ENCODE data around the gene WNT9B.

Gene WNT9B

DNA sequence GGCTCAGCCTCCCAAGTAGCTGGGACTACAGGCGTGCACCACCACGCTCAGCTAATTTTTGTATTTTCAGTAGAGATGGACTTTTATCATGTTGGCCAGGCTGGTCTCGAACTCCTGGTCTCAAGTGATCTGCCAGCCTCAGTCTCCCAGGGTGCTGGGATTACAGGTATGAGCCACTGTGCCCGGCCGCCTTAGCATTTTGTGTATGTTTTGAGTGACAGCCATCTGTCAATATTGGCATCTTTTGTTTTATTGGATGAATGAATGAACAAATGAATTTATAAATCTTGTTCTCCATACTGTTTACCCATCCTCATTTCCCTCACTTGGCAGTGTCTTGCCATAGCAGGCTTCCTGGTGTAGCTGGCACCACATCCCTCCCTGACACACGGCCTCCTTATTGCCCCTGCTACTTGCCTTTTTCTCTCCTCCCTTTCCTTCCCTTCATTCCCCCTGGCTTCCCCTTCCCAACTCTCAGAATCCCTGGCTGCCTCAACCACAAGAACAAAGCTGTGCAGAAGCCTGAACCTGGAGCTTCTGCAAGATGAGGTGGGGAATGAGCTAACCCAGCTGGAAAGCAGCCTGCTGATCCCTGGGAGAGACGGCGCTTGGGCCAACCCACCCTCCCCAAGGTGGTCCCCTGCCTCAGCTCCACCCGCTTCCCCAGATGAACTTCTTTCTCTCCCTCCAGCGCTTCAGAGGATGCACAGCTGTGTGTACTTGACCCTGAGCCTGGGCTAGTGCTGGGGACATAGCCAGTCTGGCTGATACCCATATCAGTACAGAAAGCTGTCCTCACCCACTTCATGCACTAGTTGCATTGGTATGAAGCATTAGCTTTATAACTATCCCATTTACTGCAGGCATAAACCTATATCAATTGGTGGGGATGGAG is 34.3 kb downstream of the WNT9B start:
- no peak for DNase-seq

DNA sequence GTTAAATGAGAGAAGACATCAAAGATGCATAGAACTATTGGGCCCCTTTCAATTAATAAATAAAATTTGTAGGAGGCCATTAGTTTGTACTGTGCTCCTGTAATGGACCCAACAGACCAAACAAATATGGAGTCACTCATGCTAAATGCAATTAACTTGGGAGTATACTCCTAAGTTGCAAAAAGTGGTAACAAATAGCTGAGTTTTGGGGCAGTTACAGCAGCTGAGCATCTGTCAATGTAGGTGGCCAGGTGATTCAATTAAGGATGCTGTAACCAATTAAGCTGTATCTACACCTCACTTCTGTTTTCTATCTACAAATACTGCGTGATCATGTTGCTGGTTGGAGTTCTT is 34.9 kb downstream of the WNT9B start:
- DNase-seq: no peak

DNA sequence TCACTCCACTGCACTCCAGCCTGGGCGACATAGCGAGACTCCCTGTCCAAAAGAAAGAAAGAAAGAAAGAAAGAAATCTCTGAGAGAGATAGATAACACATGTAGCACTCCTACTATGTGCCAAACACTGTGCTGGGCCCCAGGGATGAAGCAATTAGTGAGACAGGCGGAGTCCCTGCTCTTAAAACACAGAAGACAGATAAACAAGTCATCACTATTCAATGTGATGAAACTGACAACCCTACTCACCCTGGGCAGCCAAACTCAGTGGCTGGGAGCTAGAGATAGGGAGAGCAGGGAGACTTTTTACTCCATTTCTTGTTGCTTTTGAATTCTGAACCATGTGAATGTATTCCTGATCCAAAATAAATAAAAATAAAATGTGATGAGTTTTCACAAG is 36.3 kb downstream of the WNT9B start:
- no peak for DNase-seq

DNA sequence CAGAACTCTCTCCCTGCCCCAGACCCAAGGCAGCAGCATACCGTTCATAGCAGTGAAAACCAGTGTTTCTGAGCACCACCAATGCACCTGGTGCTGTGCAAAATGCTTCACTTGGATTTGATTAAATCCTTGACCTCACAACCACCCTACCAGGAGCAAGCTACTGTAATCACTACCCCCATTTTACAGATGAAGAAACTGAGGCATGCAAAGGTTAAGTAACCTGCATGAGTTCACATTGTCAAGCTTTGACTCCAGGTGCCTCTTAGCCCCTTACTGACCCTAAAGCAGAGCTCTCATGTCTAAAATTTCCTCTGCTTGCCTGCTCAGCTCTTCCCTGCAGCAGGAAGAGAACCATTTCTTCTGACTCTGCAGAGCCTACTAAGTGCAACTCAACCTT is 37.3 kb downstream of the WNT9B start:
- DNase-seq: no peak

DNA sequence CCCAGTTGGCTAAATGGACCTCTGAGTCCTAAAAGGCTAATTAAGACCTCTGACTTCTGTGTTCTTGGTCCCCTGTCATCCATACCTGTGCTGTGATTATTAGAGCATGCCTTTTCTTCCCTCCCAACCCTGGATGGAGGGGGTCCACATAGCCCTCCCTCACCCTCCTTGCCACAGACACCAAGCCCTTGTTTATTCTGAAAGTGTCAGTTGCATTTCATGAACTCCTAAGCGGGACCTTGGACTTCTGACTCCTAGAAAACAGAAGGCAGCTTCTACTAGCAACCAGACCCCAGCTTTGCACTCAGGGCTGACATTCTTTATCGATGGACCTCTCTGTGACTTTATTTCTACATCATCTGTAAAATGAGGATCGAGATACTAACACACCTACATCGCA is 38.1 kb downstream of the WNT9B start:
- DNase-seq: no peak

DNA sequence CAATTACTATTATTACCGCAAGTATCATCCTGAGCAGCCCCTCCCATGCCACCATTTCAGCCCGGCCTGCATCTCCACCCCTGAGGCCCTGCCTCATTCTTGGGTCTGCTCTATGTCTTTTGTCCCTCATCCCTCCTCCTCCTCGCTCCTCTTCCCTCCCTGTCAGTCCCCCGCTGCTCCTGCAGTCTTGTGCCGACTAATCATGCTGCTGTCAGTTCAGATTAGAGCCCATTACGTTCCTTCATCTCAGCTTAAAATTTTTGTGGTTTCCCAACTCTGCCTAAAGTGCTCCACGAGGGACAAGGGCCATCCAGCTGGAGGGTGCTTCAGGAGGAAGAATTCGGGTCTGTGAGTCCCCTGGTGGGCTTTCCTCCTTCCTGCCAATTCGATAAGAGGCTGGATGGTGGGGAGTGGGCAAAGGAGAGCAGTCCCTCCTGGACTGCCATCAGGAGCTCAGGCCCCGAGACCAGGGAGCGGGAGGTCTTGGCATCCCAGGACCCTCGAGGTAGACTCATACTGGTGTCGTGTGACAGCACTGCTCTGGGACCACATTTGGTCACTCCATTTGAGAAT is 38.7 kb downstream of the WNT9B start:
- DNase-seq: no peak

DNA sequence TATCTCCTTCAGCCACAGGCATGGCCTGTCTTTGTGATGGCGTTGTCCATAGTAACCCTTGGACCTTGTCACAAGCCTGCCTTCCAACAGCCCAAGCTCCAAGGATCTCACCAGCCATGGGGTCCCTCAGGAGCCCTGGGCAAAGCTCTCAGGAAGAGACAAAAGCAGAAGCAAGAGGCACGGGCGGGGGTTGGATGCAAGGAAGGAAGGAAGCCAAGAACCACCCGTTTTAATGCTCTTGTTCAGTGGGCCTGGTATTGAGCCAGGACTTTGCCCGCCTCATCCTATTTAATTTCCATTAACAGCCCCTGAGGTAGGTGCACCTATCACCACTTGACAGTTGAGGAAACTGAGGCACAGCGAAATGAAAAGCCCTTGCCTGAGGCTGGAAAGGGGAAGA is 39.3 kb downstream of the WNT9B start:
- no peak for DNase-seq

DNA sequence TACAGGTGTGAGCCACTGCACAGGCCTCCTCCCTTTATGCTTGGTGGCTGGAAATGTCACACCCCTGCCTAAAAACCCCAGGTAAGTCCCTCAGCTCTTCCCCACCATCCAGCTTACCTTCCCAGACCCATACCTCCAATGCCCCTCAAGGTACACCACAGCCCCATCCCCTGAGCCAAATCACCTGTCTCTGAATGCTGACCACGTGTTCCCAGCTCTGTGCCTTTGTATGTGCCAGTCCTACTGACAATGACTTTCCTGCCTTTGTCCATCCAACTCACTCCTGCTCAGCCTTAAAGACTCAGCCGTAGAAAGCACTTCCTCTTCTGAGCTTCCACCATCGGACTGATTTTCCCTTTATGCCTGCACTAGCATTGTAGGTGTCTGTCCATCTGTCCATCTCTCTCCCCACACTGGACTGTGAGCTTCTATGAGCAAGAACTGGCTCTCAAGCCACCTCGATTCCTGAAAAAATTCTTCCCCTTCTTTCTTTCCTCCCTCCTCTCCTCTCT is 40.9 kb downstream of the WNT9B start:
- DNase-seq: no peak

DNA sequence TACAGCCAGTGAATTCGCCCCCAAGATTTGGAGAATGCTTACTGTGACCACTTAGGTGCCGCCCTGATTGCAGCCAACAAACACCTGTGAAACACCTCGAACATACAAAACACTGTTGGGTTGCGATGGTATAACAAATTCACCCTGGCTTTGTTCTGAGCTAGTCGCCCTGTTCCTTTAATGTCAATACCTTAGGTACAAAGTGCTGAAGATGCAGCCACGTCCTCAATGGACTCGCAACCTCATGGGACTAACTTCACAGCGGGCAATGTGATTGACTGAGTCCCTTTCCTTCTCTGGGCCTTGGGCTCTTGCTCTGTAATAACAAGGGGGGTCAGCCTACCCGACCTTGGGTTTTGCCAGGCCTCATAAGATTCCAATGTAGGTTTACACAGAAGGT is 42.6 kb downstream of the WNT9B start:
- DNase-seq: no peak

DNA sequence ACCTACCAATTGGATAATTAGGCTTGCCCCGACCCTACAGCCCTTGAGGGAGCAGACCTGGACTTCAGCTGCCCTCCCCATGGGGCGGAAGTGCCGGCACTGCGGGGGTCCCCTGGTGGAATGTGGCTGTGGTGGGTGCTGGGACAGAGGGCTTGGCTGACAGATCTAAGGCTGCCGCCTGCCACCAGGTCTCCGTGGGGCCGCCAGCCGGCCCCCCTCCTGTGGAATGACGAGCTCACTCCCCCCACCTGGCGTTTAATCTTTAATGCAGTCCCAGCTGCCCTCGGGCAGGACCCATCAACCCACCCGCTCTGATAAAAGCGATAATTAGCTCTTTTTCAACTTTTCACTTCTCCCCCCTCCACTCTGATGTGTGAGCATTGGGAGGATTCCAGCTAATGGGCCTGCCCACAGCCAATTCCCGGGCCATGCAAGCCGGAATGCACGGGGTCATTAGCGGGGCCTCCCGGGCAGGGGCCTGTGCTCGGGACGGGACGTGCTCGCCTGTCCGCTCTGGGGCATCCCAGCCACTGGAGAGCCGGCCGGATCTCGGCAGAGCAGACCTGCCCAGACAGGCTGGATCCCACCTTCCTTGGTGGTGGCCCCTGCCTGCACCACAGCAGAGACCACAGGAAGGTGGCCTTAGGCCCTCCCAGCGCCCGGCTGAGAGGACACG is 43.2 kb downstream of the WNT9B start:
- DNase-seq: no peak

DNA sequence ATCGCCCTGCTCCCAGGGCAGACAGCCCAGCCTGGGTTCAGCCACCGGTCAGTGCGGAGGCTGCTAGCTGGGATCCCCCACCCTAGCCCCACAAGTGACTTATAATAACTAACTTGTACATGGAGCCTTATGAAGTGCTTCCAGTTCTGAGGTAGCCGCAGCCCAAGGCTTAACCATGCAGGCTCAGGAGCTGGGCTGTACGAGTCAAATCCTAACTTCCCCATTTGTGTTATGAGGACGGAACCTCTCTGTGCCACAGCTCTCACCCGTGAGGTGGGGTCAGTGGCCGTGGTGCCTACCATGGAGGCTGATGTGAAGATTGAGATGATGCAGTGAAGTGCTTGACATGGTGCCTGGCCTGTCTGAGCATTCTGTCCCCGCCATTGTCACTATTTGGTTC is 43.8 kb downstream of the WNT9B start:
- DNase-seq: no peak

DNA sequence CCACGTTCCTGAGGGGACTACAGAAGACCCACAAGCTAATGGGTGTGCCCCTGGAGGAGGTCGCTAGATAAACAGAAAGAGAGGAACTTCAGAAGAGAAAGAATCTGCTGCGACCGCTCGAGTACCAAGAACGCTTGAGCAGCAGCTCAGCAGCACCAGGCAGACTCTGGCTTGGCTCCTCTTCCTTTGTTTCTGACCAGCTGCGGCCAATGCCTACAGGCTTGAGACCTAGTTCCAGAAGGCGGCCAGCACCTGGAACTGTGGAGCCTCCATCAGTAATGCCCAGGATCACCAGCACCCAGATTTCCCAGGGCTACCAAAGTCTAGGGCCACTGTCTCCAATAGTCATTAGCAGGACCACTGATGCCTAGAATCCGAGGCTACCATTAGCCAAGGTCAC is 45.6 kb downstream of the WNT9B start:
- DNase-seq: no peak

DNA sequence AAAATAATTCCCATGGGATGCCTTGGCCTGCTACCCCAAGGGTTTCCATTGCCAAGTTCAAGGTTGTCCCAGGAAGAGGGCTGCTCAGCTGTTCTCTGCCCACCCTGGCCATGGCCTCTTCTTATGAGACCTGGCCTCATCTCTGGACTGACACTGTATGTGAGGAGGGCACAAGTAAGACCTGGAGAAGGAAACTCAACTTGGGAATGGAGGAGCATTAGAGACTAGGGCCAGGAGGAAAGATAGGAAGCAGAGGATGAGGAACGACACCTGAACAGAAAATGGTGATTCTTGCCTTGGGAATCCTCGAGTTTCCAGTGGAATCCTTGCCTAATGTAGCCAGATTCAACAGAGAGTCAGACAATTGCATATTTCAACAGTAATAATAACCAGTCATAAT is 47.0 kb downstream of the WNT9B start:
- no peak for DNase-seq

DNA sequence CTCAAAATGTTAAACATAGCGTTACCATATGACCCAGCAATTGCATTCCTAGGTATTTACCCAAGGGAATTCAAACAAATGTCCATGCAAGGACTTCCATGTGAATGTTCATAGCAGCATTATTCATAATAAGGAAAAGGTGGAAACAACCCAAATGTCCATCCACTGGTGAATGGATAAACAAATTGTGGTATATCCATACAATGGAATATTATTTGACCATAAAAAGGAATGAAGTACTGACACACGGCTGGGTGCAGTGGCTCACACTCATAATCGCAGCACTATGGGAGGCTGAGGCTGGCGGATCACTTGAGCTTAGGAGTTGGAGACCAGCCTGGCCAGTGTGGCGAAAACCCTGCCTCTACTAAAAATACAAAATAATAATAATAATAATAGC is 47.5 kb downstream of the WNT9B start:
- DNase-seq: no peak

DNA sequence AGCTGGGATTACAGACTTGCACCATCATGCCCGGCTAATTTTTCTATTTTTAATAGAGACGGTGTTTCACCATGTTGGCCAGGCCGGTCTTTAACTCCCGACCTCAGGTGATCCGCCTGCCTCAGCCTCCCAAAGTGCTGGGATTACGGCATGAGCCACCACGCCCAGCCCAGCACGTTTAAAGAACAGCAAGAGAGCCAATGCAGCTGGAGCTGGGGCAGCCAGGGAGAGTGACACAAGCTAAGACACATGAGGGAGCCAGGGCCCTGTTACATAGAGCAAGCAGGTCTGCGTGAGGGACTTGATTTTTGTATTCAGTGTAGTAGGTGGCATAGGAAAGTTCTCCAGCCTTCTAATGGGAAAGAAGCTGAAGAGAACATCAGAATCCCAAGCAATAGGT is 49.9 kb downstream of the WNT9B start:
- DNase-seq: no peak

DNA sequence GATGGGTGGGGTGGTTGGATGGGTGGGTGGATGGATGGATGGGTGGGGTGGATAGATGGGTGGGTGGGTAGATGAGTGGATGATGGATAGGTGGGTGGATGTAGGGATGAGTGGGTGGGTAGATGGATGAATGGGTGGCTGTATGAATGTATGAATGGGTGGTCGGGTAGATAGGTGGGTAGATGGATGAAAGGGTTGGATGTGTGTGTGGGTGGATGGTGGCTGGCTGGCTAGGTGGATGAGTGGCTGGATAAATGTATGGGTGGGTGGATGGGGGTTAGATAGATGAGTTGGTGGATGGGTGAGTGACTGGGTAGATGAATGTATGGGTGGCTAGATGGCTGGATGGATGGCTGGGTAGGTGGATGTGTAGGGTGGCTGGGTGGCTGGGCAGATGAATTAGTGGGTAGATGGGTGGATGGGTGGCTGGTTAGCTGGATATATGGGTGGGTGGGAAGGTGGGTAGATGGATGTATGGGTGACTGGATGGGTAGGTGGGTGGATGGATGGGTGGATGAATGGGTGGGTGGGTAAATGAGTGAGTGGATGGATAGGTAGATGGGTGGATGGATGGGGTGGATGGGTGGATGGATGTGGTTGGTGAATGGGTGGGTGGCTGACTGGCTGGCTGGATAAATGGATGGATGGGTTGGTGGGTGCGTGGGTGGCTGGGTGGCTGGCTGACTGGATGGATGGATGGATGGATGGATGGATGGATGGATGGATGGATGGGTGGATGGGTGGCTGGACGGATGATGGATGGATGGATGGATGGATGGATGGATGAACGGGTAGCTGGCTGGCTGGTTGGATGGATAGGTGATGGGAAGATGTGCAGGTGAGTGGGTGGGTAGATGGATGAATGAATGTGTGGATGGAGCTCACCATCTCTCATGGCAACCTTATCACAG is 52.6 kb downstream of the WNT9B start:
- no peak for DNase-seq

DNA sequence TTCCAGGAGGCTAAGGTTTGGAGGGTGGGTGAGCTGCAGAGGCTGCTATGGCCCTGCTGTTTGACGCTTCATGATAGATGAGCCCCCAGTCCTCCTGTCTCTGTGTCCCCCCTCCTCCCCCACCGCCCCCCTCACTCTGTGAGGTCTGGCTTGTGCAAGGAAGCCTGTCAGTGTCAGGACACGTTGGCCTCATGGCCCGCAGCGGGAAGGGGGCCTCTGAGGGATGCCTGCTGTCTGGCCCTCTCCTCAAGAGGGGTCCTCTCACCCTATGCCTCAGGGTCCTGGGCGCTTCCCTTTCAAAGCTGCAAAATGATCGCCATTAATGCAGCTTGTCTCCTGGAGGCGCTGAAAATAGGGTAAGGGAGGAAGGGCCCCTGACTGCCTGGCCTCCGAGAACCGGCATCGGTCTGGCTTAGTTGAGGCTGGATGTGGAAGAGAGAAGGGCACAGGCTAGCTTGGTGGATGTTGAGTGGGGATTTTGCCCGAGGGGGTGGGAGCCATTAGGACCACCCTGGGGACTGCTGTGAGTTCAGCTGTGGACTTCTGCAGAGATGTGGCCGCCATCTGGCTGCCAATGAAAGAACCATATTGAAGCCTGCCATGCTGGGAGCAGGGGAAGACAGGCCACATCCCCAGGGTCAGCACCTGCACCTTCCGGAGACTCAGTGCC is 56.8 kb downstream of the WNT9B start:
- no peak for DNase-seq

DNA sequence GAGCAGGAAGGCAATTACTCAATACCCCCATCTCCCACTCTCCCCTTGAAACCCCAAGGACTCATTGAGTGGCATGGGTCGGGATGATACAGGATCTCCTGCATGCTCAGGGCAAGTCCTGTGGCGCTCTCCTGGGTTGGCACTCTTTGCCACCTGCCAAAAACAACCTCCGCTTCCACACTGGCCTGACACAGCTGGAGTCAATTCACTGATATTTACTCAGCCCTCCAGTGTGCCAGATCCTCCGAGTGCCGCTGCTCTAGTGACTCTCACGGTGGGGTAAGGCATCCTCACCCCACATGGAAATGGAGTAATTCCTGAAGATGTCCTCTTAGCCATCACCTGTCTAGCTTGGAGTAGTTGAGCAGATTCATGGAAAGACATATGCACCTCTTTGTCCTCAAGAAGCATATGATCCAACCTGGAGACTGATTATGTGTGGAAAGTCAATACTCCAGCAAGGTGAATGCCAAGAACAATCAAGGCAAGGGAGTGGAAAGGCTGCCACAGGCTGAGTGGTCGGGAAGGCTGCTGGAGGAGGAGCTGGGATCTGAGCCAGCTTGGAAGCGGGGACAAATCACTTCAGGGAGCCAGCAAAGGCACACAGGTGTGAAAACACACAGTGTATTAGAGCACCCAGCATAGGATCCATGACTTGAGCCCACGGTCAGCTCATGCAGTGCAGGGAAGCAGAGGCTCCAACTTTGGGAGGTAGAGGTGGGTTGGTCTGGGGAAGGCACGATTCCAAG is 59.0 kb downstream of the WNT9B start:
- DNase-seq: no peak

DNA sequence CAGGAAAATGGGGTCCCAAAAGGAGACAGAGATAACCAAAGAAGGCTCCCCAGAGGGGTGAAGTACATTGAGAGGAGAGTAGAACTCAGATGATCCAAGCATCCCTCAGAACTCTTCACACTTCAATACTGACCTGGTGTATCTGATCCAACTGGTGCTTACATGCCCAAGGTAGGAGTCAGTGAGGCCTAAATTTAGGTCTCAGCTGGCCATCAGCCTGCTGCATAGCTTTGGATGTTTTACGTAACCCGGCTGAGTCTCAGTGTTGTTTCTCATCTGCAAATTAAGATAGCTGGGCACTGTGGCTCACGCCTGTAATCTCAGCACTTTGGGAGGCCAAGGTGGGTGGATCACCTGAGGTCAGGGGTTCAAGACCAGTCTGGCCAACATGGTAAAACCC is 59.9 kb downstream of the WNT9B start:
- no peak for DNase-seq

DNA sequence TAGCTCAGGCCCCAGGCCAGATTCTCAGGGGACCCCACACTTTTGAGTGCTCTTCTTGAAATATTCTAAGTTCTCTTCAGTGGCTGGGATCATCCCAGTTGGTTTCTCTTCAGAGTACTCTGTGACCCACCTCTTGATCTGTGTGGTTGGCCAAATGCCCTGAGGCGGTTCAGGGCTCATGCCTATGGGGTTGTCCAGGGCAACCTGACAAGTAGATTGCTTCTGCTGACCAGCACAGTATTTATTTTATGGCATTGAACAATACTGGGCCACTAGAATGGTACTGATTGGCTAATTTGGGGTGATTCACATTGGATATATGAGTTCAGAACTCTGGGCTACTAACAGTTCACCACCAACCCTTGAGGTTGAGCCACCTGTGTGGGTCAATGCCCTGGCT is 64.2 kb downstream of the WNT9B start:
- DNase-seq: no peak

DNA sequence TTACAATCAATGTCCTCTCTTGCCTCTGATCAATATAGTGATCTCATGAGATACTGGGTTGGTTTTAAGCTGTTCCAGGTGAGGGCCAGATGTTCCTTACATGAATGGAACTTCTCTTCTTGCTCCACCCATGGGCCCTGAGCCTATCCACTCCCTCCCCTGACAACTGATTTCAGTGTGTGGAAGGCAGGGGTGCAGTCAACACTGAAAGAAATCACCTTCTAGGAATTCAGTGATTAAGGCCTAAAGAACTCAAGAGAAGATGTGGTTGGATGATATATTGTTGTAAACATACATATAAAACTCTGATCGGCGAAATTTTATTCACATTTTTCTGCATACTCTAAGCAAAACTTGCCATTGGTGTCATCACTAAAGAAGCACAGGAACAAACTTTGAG is 64.8 kb downstream of the WNT9B start:
- no peak for DNase-seq

DNA sequence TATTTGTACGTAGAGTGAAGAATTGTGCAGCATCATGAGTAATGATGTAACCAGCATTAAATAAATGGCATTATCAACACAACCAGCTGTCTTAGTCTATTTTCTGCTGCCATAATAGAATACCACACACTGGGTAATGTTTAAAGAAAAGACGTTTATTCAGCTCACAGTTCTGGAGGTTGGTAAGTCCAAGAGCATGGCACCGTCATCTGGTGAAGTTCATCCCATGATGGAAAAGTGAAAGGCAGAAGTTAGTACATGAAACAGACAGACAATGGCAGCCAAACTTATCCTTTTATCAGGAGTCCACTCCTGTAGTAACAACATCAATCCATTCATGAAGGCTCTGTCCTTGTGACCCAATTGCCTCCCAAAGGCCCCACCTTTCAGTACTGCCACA is 65.2 kb downstream of the WNT9B start:
- no peak for DNase-seq
